ENCODE measurements around the gene DNER. TPM values are rescaled to one million over a fixed set of nuclear protein-coding genes. Genes with fewer than 3 reads are reported as not detected.

Gene DNER
- total and polyA plus RNA-seq, 2 of the 13 experiments (the other 11 are each of a cell fraction or from before 2014, with no cell fraction given) = not detected

GRCh38 chr2:229528846-229529245 is 185.5 kb downstream of the DNER start:
- no peak overlapping the region for H3K27ac ChIP-seq (ENCODE audit: extremely low read length, insufficient read depth, low read length)
- DNase-seq (ENCODE audit: low spot score) (no peak), FAIRE-seq (no peak), ATAC-seq (no peak)
- H3K4me1 ChIP-seq (ENCODE audit: insufficient read depth, low read length) = no peaks in the 10 kb centered on the region
- H3K9me3 ChIP-seq (ENCODE audit: low read length) = no peaks in the 10 kb centered on the region; the same call in 1 of the 2 replicates
- ChIA-PET CTCF (ENCODE audit: low intra/inter-chr PET ratio, low total read pairs) (no interaction called here), POLR2A (no interaction called here)
- no peaks in the 10 kb centered on the region for H3K36me3 ChIP-seq (replicated peaks in 1 of 2; ENCODE audit: control insufficient read depth in 1 of 2, insufficient read depth in 2 of 2, low read length in 2 of 2)
- no peak overlapping the region for H3K4me2 ChIP-seq (ENCODE audit: low read depth, low read length)
- H3K79me2 ChIP-seq (ENCODE audit: insufficient read depth, low read length) = no peaks in the 10 kb centered on the region
- BruUV-seq (replicated peaks) = no TSS peak
- no peak overlapping the region for H3K4me3 ChIP-seq (replicated peaks in 1 of 3; ENCODE audit: insufficient read depth in 1 of 3, low read depth in 2 of 3, low read length in 3 of 3)
- H3K9ac ChIP-seq (ENCODE audit: insufficient read depth, low read depth, low read length) = no peak overlapping the region
- in situ Hi-C loops (cut with HindIII; ENCODE audit: extremely low pct_ligation_motif_present, low pct_unique_long_range_greater_than_20kb) = no loop called here
- WGBS (ENCODE audit: low lambda C conversion rate) = 2% methylated on average over 5 of the region's 5 CpGs
- no peaks in the 10 kb centered on the region for H4K20me1 ChIP-seq (ENCODE audit: insufficient read depth, low read length)
- H2AFZ ChIP-seq (ENCODE audit: low read length) = no peak overlapping the region
- no peaks in the 10 kb centered on the region; a peak in 1 of 5 replicates for H3K27me3 ChIP-seq (ENCODE audit: control insufficient read depth in 1 of 2, insufficient read depth in 2 of 2, low read length in 2 of 2)
- intact Hi-C loops (cut with micrococcal nuclease; ENCODE audit: unreplicated experiment) = no loop called here
- TF ChIP-seq ZNF362 (CRISPR knock-in tag; IDR thresholded peaks at IDR 0.05; ENCODE audit: borderline replicate concordance) (no peak), NR3C1 (CRISPR knock-in tag; IDR thresholded peaks at IDR 0.05) (no peak), ZNF652 (CRISPR knock-in tag; IDR thresholded peaks at IDR 0.05; ENCODE audit: borderline replicate concordance, low read depth) (no peak), CENPX (CRISPR knock-in tag; IDR thresholded peaks at IDR 0.05) (no peak), ZIK1 (CRISPR knock-in tag; IDR thresholded peaks at IDR 0.05; ENCODE audit: borderline replicate concordance, low read depth) (no peak), CC2D1A (CRISPR knock-in tag; IDR thresholded peaks at IDR 0.05) (no peak), HNRNPH1 (optimal IDR thresholded peaks at IDR 0.05; ENCODE audit: low read depth, low read length) (no peak), MYNN (CRISPR knock-in tag; IDR thresholded peaks at IDR 0.05; ENCODE audit: low read depth) (no peak), ZNF629 (CRISPR knock-in tag; conservative IDR thresholded peaks at IDR 0.05) (no peak), E2F2 (CRISPR knock-in tag; IDR thresholded peaks at IDR 0.05; ENCODE audit: borderline replicate concordance) (no peak), ZNF550 (CRISPR knock-in tag; IDR thresholded peaks at IDR 0.05; ENCODE audit: borderline replicate concordance) (no peak), ZNF496 (CRISPR knock-in tag; IDR thresholded peaks at IDR 0.05; ENCODE audit: insufficient replicate concordance) (no peak), ZSCAN22 (CRISPR knock-in tag; IDR thresholded peaks at IDR 0.05) (no peak), ZNF557 (CRISPR knock-in tag; IDR thresholded peaks at IDR 0.05) (no peak), CCAR2 (optimal IDR thresholded peaks at IDR 0.05; ENCODE audit: low read depth, low read length) (no peak), TIGD3 (CRISPR knock-in tag; IDR thresholded peaks at IDR 0.05; ENCODE audit: borderline replicate concordance) (no peak), ZBTB10 (CRISPR knock-in tag; IDR thresholded peaks at IDR 0.05; ENCODE audit: borderline replicate concordance) (no peak), ELF1 (CRISPR knock-in tag; IDR thresholded peaks at IDR 0.05) (no peak)

Data from HepG2 (cell line).